Activated CD4-positive, alpha-beta T cell treated with anti-CD3 and anti-CD28 coated beads, Interleukin-2, Interleukin-4, amounts not matched to agents 100 ng/mL and 50 ng/mL, durations not matched to agents 16 hours and 8 hours (primary cell): ENCODE results near the gene TMA7B.
A peak's percentile ranks its signal among the peaks of the same experiment; 100 is the strongest.

ENCODE experiments used
- DNase-seq: peaks from one replicate; pipeline ENCODE4 v3.0.0-alpha.2; 2020; ENCODE audit warnings: low spot score

TMA7B gene

DNA sequence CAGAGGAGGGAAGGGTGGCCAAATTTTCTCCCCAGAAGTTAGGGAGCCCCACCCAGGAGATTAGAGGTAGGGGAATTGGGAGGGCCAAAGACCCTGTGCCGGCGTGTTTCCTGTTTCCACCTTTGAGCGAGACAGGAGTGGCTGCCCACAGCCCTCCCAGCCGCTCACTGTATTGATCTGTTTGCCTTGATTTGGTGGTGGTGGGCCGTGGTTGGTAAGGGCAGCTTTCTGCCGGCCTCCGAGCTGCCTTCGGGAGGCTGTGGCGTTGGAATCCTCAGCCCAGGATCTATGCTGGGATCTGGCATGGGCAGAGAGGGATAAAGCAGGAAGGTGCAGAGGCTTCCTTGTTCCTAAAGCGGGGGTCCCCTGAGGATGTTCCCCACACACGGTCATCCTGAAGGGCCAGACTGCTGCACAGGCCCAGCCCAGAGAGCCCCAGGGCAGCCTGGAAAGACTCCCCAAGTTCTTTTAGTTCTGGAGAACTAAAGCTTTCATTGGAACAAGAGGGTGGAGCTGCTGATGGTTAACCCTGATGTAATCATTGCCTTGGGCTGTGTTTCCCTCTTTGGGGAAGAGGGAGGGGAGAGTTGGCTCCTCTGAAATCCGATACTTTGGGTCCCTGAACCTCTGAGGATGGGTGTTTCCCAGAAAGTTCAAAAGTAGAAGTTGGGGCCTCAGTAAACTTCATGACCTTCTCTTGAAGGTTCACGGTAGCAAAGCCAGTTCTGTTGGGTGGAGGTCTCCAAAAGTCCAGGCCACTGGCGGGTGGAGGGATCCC is 41.8 kb downstream of the TMA7B start:
- DNase-seq: no peak

- DNase-seq: no peak
Observed at GRCh38 chr22:40002935-40003715, 42.9 kb downstream of the TMA7B start.

- DNase-seq: no peak
Observed at GRCh38 chr22:40004836-40005235, 44.6 kb downstream of the TMA7B start.

- DNase-seq: no peak
Observed at GRCh38 chr22:40006641-40007040, 46.4 kb downstream of the TMA7B start.

DNA sequence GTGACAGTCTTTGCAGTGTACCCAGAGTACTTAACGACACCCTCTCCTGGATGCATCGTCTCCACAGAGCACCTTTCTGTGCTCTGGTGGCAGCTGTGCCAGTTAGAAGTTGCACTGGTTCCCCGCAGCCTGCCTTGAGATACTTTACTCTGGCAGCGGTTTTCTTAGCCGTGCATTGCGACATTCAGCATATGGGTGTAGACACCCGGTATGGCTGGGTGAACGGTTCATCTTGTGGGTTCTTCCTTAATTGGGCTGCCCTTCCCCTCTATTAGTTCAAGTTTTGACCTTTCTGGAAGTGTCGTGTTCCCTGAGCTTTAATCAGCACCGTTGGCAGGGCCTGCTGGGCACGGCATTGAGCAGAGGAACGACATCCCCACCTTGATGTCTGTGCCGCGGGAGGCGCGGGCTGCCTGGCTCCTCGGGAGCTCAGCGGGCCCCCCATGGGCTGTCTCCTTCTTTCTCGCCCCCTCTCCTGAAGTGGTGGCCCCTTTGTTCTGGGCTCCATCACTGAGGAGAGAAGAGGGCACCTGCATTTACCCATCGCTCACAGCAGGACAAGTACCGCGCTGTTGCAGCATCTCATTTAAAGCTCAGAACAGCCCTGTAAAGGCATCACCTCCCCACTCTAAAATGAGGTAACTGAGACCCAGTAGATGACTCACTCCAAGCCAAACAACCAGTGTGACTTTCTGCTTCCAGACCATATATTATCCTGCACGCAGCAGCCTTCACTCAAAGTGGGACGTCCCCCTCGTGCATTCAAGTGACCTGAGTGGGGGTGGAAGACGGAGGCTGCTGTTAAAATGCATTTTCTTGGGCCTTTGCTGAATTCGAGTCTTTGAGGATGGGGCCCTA is 47.9 kb downstream of the TMA7B start:
- DNase-seq: no peak

- DNase-seq: no peak
Observed at GRCh38 chr22:40008726-40009291, 48.6 kb downstream of the TMA7B start.

- no peak for DNase-seq
Observed at GRCh38 chr22:40009292-40009774, 49.1 kb downstream of the TMA7B start.

GRCh38 chr22:40009951-40010671 is 49.9 kb downstream of the TMA7B start:
- peak; percentile 11 for DNase-seq

GRCh38 chr22:40010746-40011145 is 50.5 kb downstream of the TMA7B start:
- DNase-seq: no peak
